ENCODE measurements around the gene ENGASE. TPM values are rescaled to one million over a fixed set of nuclear protein-coding genes. Genes with fewer than 3 reads are reported as not detected.

Gene ENGASE
- total RNA-seq, 4 donors from 2014 or later, result 10.4 to 23.7 (median 19.1) TPM

DNA sequence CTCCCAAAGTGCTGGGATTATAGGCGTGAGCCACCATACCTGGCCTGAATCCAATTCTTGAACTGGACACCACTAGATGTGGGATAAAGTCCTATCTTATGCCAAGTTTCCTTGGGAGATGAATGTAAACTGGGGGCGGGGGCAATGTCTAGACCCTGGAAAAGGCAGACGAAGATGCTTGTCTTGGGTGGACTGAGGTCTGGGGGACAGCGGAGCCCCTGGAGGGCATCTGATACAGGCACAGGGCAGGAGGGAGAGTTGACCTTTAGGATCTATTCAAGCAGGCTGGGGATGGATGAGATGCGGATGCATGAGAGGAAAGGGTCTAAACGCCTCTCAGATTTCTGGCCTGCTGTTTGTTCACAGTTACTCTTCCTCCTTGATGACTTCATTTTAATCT is 38.9 kb upstream of the ENGASE start:
- Histone ChIP-seq H3K4me1 (peaks cover 24 to 59% (median 48%) of the 10 kb centered on the region in 4 donors), H3K9me3 (no peaks in the 10 kb centered on the region), H3K36me3 (no peaks in the 10 kb centered on the region), H3K27ac (replicated peaks in 1 of 4) (peak overlapping the region in 2 of 4 donors; percentile 3 to 44), H3K27me3 (no peaks in the 10 kb centered on the region), H3K4me3 (no peak overlapping the region)
- WGBS, result 89% methylated on average over 6 of the region's 6 CpGs
- intact Hi-C loops (cut with DNase I), result no loop called here
- TF ChIP-seq POLR2A (IDR thresholded peaks at IDR 0.05; ENCODE audit: low read depth) (no peak), EP300 (IDR thresholded peaks at IDR 0.05) (no peak), POLR2AphosphoS5 (IDR thresholded peaks at IDR 0.05) (no peak)
- TF ChIP-seq, protein P1, sequence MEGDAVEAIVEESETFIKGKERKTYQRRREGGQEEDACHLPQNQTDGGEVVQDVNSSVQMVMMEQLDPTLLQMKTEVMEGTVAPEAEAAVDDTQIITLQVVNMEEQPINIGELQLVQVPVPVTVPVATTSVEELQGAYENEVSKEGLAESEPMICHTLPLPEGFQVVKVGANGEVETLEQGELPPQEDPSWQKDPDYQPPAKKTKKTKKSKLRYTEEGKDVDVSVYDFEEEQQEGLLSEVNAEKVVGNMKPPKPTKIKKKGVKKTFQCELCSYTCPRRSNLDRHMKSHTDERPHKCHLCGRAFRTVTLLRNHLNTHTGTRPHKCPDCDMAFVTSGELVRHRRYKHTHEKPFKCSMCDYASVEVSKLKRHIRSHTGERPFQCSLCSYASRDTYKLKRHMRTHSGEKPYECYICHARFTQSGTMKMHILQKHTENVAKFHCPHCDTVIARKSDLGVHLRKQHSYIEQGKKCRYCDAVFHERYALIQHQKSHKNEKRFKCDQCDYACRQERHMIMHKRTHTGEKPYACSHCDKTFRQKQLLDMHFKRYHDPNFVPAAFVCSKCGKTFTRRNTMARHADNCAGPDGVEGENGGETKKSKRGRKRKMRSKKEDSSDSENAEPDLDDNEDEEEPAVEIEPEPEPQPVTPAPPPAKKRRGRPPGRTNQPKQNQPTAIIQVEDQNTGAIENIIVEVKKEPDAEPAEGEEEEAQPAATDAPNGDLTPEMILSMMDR (IDR thresholded peaks at IDR 0.05), result no peak
- no peak for DNase-seq (ENCODE audit: extremely low spot score)

DNA sequence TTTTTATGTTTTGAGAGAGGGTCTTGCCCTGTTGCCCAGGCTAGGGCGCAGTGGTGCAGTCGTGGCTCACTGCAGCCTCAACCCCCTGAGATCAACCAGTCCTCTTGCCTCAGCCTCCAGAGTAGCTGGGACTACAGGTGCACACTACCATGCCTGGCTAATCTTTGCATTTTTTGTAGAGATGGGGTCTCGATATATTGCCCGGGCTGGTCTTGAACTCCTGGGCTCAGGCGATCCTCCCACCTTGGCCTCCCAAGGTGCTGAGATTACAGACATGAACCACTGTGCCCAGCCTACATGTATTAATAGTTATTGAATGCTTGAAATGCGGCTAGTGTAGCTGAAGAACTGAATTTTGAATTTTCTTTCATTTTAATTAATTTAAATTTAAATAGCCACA is 38.4 kb upstream of the ENGASE start:
- H3K4me3 ChIP-seq, result no peak overlapping the region
- intact Hi-C loops (cut with DNase I), result no loop called here
- DNase-seq (ENCODE audit: extremely low spot score), result no peak
- no peaks in the 10 kb centered on the region for H3K36me3 ChIP-seq
- no peak for TF ChIP-seq POLR2A (IDR thresholded peaks at IDR 0.05; ENCODE audit: low read depth)
- TF ChIP-seq EP300 (IDR thresholded peaks at IDR 0.05), result no peak
- TF ChIP-seq, protein P1 (IDR thresholded peaks at IDR 0.05), result no peak
- no peak for TF ChIP-seq POLR2AphosphoS5 (IDR thresholded peaks at IDR 0.05)
- H3K27me3 ChIP-seq, result no peaks in the 10 kb centered on the region
- 95% methylated on average over 6 of the region's 6 CpGs for WGBS
- H3K4me1 ChIP-seq, result peaks cover 24 to 59% (median 48%) of the 10 kb centered on the region in 4 donors
- H3K27ac ChIP-seq (replicated peaks in 1 of 4), result peak overlapping the region in 3 of 4 donors; percentile 3 to 53 (median 44)
- no peaks in the 10 kb centered on the region for H3K9me3 ChIP-seq

DNA sequence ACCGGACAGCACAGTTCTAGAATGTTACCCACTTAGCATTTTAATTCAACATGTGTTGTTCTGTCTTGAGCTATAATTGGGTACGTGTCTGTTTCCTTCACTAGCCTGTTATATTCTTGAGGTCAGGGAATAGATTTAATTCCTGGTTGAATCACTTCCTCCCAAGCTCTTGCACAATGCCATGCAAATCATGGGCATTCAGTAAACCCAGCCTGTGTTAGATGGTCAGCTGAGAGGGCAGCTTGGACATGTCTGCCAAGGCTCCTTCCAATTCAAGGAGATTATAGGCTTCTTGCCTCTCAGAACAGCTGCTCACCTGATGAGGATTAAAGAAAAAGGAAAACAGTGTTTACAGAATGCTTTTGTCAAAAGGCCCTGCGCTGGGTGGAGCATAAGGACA is 38.0 kb upstream of the ENGASE start:
- peaks cover 24 to 59% (median 48%) of the 10 kb centered on the region in 4 donors for H3K4me1 ChIP-seq
- no peaks in the 10 kb centered on the region for H3K27me3 ChIP-seq
- no peaks in the 10 kb centered on the region for H3K9me3 ChIP-seq
- no peak overlapping the region for H3K4me3 ChIP-seq
- DNase-seq (ENCODE audit: extremely low spot score), result no peak
- H3K36me3 ChIP-seq, result no peaks in the 10 kb centered on the region
- intact Hi-C loops (cut with DNase I), result no loop called here
- H3K27ac ChIP-seq (replicated peaks in 1 of 4), result peak overlapping the region; percentile 2 to 55 (median 28)
- TF ChIP-seq, protein P1 (IDR thresholded peaks at IDR 0.05), result no peak
- TF ChIP-seq POLR2AphosphoS5 (IDR thresholded peaks at IDR 0.05), result peak; percentile 48 to 54
- WGBS, result 70% methylated on average over 3 of the region's 3 CpGs

DNA sequence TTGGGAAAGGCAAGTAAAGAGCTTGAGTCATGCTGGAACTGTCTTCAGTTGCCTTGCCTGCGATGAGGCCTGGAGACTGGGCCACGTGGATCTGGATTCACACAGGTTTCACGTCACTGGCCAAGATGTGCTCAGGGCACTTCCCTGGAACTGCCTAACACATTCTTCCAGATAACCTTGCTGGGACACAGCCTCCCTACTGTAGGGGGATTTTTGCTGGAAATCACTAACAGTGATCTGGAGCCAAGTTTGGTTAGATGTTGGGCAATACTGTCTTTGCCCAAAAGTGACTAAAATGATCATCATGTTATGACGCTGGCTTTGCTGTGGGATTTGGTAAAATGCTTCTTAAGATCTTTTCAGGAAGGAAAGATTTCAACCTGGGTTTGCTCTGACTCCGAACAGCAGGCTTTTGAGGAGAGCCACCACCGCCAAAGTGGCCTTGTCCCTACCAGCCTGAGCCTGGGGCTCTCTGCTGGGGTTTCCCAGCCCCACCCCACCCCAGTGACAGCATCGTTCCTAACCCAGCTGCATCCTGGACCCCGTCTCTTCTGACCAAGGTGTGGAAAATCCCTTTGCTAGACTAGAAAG is 36.0 kb upstream of the ENGASE start:
- TF ChIP-seq EP300 (IDR thresholded peaks at IDR 0.05) (no peak), POLR2A (IDR thresholded peaks at IDR 0.05; ENCODE audit: low read depth) (no peak), POLR2AphosphoS5 (IDR thresholded peaks at IDR 0.05) (peak; percentile 31 to 60)
- TF ChIP-seq, protein P1 (IDR thresholded peaks at IDR 0.05), result no peak
- 65% methylated on average over 7 of the region's 8 CpGs for WGBS
- Histone ChIP-seq H3K36me3 (no peaks in the 10 kb centered on the region), H3K4me1 (peaks cover 17 to 50% (median 43%) of the 10 kb centered on the region in 4 donors), H3K27me3 (no peaks in the 10 kb centered on the region), H3K4me3 (no peak overlapping the region), H3K27ac (replicated peaks in 1 of 4) (peak overlapping the region; percentile 39 to 61 (median 54)), H3K9me3 (no peaks in the 10 kb centered on the region)
- no peak for DNase-seq (ENCODE audit: extremely low spot score)
- intact Hi-C loops (cut with DNase I), result no loop called here

GRCh38 chr17:79039171-79039570 is 35.5 kb upstream of the ENGASE start:
- peak overlapping the region; percentile 39 to 61 (median 54) for H3K27ac ChIP-seq (replicated peaks in 1 of 4)
- no peaks in the 10 kb centered on the region for H3K27me3 ChIP-seq
- H3K4me1 ChIP-seq, result peaks cover 12 to 45% (median 38%) of the 10 kb centered on the region in 4 donors
- DNase-seq (ENCODE audit: extremely low spot score), result no peak
- no peaks in the 10 kb centered on the region for H3K9me3 ChIP-seq
- H3K4me3 ChIP-seq, result no peak overlapping the region
- WGBS, result 88% methylated on average over 8 of the region's 8 CpGs
- intact Hi-C loops (cut with DNase I), result no loop called here
- peaks cover 0 to 4% (median 0%) of the 10 kb centered on the region in 4 donors for H3K36me3 ChIP-seq
- TF ChIP-seq EP300 (IDR thresholded peaks at IDR 0.05) (no peak), POLR2A (IDR thresholded peaks at IDR 0.05; ENCODE audit: low read depth) (no peak), POLR2AphosphoS5 (IDR thresholded peaks at IDR 0.05) (no peak)
- TF ChIP-seq, protein P1 (IDR thresholded peaks at IDR 0.05), result no peak
